Trophoblast cell (in vitro differentiated cells and primary cell): Measurements from ENCODE around the gene GPR146.

Source experiments
- DNase-seq, 2 donors: peaks; one replicate each; pipeline ENCODE4 v3.0.0-alpha.2; 2016
- H2AFZ ChIP-seq: 2 replicates; pipeline ENCODE4 v1.6.1; 2013; ENCODE audit warnings: low read length, moderate library complexity, mild to moderate bottlenecking; ENCODE audit not compliant: insufficient read depth, poor library complexity
- H2AK5ac ChIP-seq: 2 replicates; pipeline ENCODE4 v1.6.1; 2013; ENCODE audit warnings: mild to moderate bottlenecking, low read length
- H2BK120ac ChIP-seq: 2 replicates; pipeline ENCODE4 v1.6.1; 2013; ENCODE audit warnings: low read length, mild to moderate bottlenecking, moderate library complexity; ENCODE audit not compliant: insufficient read depth, poor library complexity
- H2BK12ac ChIP-seq: 2 replicates; pipeline ENCODE4 v1.6.1; 2013; ENCODE audit warnings: mild to moderate bottlenecking, low read length, moderate library complexity
- H2BK5ac ChIP-seq: 2 replicates; pipeline ENCODE4 v1.6.1; 2013; ENCODE audit warnings: low read length, low read depth, moderate library complexity, mild to moderate bottlenecking; ENCODE audit not compliant: poor library complexity
- H3K14ac ChIP-seq: 2 replicates; pipeline ENCODE4 v1.6.1; 2013; ENCODE audit warnings: mild to moderate bottlenecking, low read length
- H3K18ac ChIP-seq: 2 replicates; pipeline ENCODE4 v1.6.1; 2013; ENCODE audit warnings: mild to moderate bottlenecking, low read length
- H3K23ac ChIP-seq: 2 replicates; pipeline ENCODE4 v1.6.1; 2013; ENCODE audit warnings: low read length
- H3K27ac ChIP-seq: 2 replicates; pipeline ENCODE4 v1.5.1; 2013; ENCODE audit warnings: low read depth, mild to moderate bottlenecking, inconsistent platforms, low read length, moderate library complexity
- H3K27me3 ChIP-seq: 2 replicates; pipeline ENCODE4 v1.6.1; 2013; ENCODE audit warnings: inconsistent platforms, mild to moderate bottlenecking, low read length, moderate library complexity; ENCODE audit not compliant: insufficient read depth
- H3K36me3 ChIP-seq, 2 experiments: 1 replicate in 1 of 2; 2 replicates in 1 of 2; pipeline ENCODE4 v1.6.1; 2013; ENCODE audit warnings: low read length in 2 of 2, mild to moderate bottlenecking in 2 of 2, moderate library complexity in 1 of 2; ENCODE audit not compliant: insufficient read depth in 2 of 2, control insufficient read depth in 1 of 2
- H3K4ac ChIP-seq: 2 replicates; pipeline ENCODE4 v1.6.1; 2013; ENCODE audit warnings: low read depth, mild to moderate bottlenecking, low read length, moderate library complexity
- H3K4me1 ChIP-seq, 2 experiments: 1 replicate in 1 of 2; 2 replicates in 1 of 2; pipeline ENCODE4 v1.6.1; 2013; ENCODE audit warnings: low read length in 2 of 2, mild to moderate bottlenecking in 2 of 2, moderate library complexity in 1 of 2; ENCODE audit not compliant: insufficient read depth in 2 of 2, control insufficient read depth in 1 of 2
- H3K4me2 ChIP-seq: 2 replicates; pipeline ENCODE4 v1.6.1; 2013; ENCODE audit warnings: inconsistent platforms, mild to moderate bottlenecking, low read length, moderate library complexity
- H3K4me3 ChIP-seq: 2 replicates; pipeline ENCODE4 v1.5.1; 2013; ENCODE audit warnings: mild to moderate bottlenecking, low read depth, low read length, inconsistent platforms
- H3K79me1 ChIP-seq: one replicate; pipeline ENCODE4 v1.6.1; 2013; ENCODE audit warnings: low read length
- H3K79me2 ChIP-seq: 2 replicates; pipeline ENCODE4 v1.6.1; 2013; ENCODE audit warnings: low read length, mild to moderate bottlenecking; ENCODE audit not compliant: control insufficient read depth, insufficient read depth, poor library complexity
- H3K9ac ChIP-seq: 2 replicates; pipeline ENCODE4 v1.6.1; 2013; ENCODE audit warnings: mild to moderate bottlenecking, low read length
- H3K9me3 ChIP-seq: 2 replicates; pipeline ENCODE4 v1.6.1; 2013; ENCODE audit warnings: low read depth, mild to moderate bottlenecking, control low read depth, inconsistent platforms, low read length; ENCODE audit not compliant: insufficient read depth
- H4K12ac ChIP-seq: 2 replicates; pipeline ENCODE4 v1.6.1; 2013; ENCODE audit warnings: low read depth, mild to moderate bottlenecking, low read length, moderate library complexity
- H4K8ac ChIP-seq: 2 replicates; pipeline ENCODE4 v1.6.1; 2013; ENCODE audit warnings: low read depth, mild to moderate bottlenecking, low read length, moderate library complexity
- H4K91ac ChIP-seq: one replicate; pipeline ENCODE4 v1.6.1; 2013; ENCODE audit warnings: low read depth, mild to moderate bottlenecking, low read length, moderate library complexity
- WGBS: extraction: QIAGEN DNeasy Blood & Tissue Kit; methylation state at CpG from one replicate; pipeline ENCODE4 v1.1.7; 2013; ENCODE audit warnings: missing lambda C conversion rate; ENCODE audit not compliant: insufficient read length, insufficient coverage; ENCODE audit errors: extremely low coverage; 5-methylcytosine and 5-hydroxymethylcytosine counted together

GPR146 gene

GRCh38 chr7:1022801-1023465 is 21.4 kb upstream of the GPR146 start:
- H2AFZ ChIP-seq, result no peak overlapping the region
- no peak overlapping the region for H3K27ac ChIP-seq
- H4K12ac ChIP-seq, result peak overlapping the region; percentile 16
- H4K8ac ChIP-seq, result no peak overlapping the region
- no peak overlapping the region for H3K14ac ChIP-seq
- DNase-seq, result no peak
- H3K27me3 ChIP-seq, result no peaks in the 10 kb centered on the region
- no peak overlapping the region for H2BK12ac ChIP-seq
- no peak overlapping the region for H2BK120ac ChIP-seq
- H3K9me3 ChIP-seq, result peaks cover 7% of the 10 kb centered on the region
- H2BK5ac ChIP-seq, result no peak overlapping the region
- H3K4me1 ChIP-seq, result peaks cover 4 to 8% of the 10 kb centered on the region in 2 experiments
- H3K23ac ChIP-seq, result no peak overlapping the region
- H3K79me2 ChIP-seq, result peaks cover 4% of the 10 kb centered on the region
- peaks cover 8% of the 10 kb centered on the region for H3K79me1 ChIP-seq
- H3K4me2 ChIP-seq, result no peak overlapping the region
- no CpG with 5 or more reads among the region's 45 CpGs for WGBS
- no peak overlapping the region for H2AK5ac ChIP-seq
- H3K18ac ChIP-seq, result peak overlapping the region; percentile 41
- H4K91ac ChIP-seq, result no peak overlapping the region
- no peak overlapping the region for H3K4me3 ChIP-seq
- H3K36me3 ChIP-seq, result peaks cover 25 to 38% of the 10 kb centered on the region in 2 experiments
- no peak overlapping the region for H3K4ac ChIP-seq
- H3K9ac ChIP-seq, result no peak overlapping the region

- Histone ChIP-seq H3K36me3 (peaks cover 25 to 32% of the 10 kb centered on the region in 2 experiments), H3K27me3 (no peaks in the 10 kb centered on the region), H4K91ac (no peak overlapping the region), H3K79me2 (peaks cover 5% of the 10 kb centered on the region), H3K79me1 (peaks cover 16% of the 10 kb centered on the region), H3K4me2 (no peak overlapping the region), H3K18ac (peak overlapping the region; percentile 40), H3K9me3 (peaks cover 7% of the 10 kb centered on the region), H3K4me3 (no peak overlapping the region), H2AFZ (no peak overlapping the region), H3K14ac (no peak overlapping the region), H2BK12ac (no peak overlapping the region), H2BK5ac (no peak overlapping the region), H3K9ac (no peak overlapping the region), H3K4ac (peak overlapping the region; percentile 17), H4K8ac (no peak overlapping the region), H3K4me1 (peaks cover 10 to 17% of the 10 kb centered on the region in 2 experiments), H3K27ac (no peak overlapping the region), H2BK120ac (no peak overlapping the region), H3K23ac (no peak overlapping the region), H2AK5ac (no peak overlapping the region), H4K12ac (no peak overlapping the region)
- DNase-seq, result no peak
- WGBS, result no CpG with 5 or more reads among the region's 15 CpGs
Observed at GRCh38 chr7:1024331-1024841, 20.0 kb upstream of the GPR146 start.

DNA sequence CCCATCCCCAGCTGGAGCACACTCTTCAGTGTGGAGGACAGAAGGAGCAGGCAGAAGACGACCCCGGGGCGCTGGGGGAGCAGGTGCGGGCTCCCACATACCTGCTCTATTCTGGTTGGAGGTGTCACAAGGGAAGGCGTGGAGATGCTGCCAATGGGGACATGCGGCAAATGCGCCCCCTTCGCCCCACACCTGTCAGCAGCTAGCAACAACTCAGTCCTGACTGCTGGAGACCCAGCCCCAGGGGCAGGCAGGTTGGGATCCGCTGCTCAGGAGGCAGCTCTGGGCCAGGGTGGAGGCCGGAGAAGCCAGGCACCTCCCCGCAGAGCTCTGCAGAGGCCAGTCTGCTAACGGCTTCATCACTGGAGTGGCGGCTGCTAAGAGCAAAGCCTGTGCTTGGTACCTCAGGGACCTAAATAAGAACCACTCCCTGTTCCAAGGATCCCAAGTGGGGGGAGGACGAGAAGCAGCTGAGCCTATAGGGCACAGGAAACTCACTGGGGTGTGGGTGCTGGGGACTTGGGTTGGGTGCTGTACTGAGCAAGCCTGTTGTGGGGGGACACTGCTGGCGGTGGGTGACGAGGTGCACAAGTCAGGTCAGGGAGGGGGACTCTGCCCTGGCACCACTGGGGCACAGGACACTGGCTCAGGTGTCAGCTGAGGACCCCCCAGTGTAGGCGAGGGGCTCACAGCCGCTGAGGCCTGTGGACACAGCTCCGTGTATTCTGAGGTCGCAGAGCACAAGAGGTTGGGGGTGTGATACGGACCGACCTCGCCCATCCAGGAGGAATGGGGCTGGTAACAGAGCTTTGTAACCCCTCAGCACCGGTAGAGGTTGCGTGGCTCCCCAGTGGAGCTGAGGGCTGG is 19.2 kb upstream of the GPR146 start:
- Histone ChIP-seq H3K23ac (no peak overlapping the region), H3K4me1 (peaks cover 13 to 20% of the 10 kb centered on the region in 2 experiments), H3K79me1 (peaks cover 16% of the 10 kb centered on the region), H2AFZ (no peak overlapping the region), H3K79me2 (peaks cover 5% of the 10 kb centered on the region), H4K12ac (no peak overlapping the region), H3K27me3 (no peaks in the 10 kb centered on the region), H3K9ac (no peak overlapping the region), H3K9me3 (peaks cover 7% of the 10 kb centered on the region), H4K91ac (no peak overlapping the region), H3K14ac (no peak overlapping the region), H4K8ac (no peak overlapping the region), H3K27ac (no peak overlapping the region), H3K4me3 (no peak overlapping the region), H2BK5ac (no peak overlapping the region), H3K18ac (peak overlapping the region; percentile 13), H3K4me2 (no peak overlapping the region), H3K36me3 (peaks cover 25 to 30% of the 10 kb centered on the region in 2 experiments), H2AK5ac (no peak overlapping the region), H2BK120ac (no peak overlapping the region), H3K4ac (peak overlapping the region; percentile 17), H2BK12ac (no peak overlapping the region)
- no CpG with 5 or more reads among the region's 25 CpGs for WGBS
- no peak for DNase-seq

DNA sequence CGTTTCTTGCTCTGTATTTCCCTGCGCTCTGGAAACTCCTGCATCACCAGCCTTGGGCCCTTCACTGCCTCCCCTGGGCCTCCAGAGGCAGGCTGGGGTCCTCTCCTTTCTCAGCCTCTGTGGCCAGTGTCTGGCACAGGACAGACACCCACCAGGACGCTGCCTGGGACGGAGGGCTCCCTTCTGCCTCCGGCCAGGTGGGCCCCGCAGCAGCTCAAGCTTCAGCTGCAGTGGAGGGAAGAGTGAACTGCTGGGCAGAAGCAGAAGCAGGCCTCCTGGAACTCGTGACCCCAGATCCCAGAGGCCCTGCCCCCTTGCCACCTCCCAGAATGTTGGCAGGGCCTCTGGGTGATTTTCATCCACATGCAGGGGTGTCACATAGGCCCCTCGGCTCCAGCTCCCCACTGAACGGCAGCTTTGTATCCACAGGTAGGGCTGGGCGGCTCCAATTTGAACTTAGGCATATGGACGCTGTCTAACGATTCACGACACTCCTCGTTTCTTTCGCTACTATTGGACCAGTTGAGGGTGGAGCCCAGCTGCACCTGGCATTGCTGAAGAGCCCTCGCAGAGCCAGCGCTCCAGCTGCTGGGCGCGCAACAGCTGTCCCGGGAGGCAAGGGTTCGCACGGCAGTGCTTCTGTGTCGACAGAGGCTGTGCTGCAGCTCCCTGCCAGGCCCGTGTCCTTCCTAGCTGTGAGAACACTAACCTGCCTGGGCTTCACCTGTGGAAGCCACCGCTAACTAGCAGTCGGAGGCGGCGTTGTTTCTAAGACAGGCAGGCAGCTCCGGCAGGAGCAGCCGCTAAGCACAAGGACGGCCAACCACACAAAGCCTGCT is 18.4 kb upstream of the GPR146 start:
- H3K36me3 ChIP-seq, result peaks cover 23 to 24% of the 10 kb centered on the region in 2 experiments
- no CpG with 5 or more reads among the region's 31 CpGs for WGBS
- H3K4ac ChIP-seq, result peak overlapping the region; percentile 44
- H3K27me3 ChIP-seq, result no peaks in the 10 kb centered on the region
- H3K4me2 ChIP-seq, result no peak overlapping the region
- no peak overlapping the region for H2AK5ac ChIP-seq
- H2BK5ac ChIP-seq, result no peak overlapping the region
- H4K8ac ChIP-seq, result no peak overlapping the region
- peaks cover 13 to 20% of the 10 kb centered on the region in 2 experiments for H3K4me1 ChIP-seq
- peaks cover 5% of the 10 kb centered on the region for H3K79me2 ChIP-seq
- no peak overlapping the region for H3K4me3 ChIP-seq
- peak overlapping the region; percentile 5 for H3K27ac ChIP-seq
- no peak overlapping the region for H2AFZ ChIP-seq
- no peak overlapping the region for H2BK120ac ChIP-seq
- no peak overlapping the region for H3K23ac ChIP-seq
- H3K79me1 ChIP-seq, result peaks cover 16% of the 10 kb centered on the region
- H3K14ac ChIP-seq, result no peak overlapping the region
- no peak overlapping the region for H4K12ac ChIP-seq
- no peak overlapping the region for H4K91ac ChIP-seq
- H3K18ac ChIP-seq, result no peak overlapping the region
- no peak overlapping the region for H3K9ac ChIP-seq
- H2BK12ac ChIP-seq, result no peak overlapping the region
- H3K9me3 ChIP-seq, result peaks cover 7% of the 10 kb centered on the region
- no peak for DNase-seq
